Measurements from ENCODE around the gene IL17RA. TPM values are rescaled to one million over a fixed set of nuclear protein-coding genes. Genes with fewer than 3 reads are reported as not detected.

Gene IL17RA
- total RNA-seq, 1 experiment from 2014 or later: 11.7 TPM

DNA sequence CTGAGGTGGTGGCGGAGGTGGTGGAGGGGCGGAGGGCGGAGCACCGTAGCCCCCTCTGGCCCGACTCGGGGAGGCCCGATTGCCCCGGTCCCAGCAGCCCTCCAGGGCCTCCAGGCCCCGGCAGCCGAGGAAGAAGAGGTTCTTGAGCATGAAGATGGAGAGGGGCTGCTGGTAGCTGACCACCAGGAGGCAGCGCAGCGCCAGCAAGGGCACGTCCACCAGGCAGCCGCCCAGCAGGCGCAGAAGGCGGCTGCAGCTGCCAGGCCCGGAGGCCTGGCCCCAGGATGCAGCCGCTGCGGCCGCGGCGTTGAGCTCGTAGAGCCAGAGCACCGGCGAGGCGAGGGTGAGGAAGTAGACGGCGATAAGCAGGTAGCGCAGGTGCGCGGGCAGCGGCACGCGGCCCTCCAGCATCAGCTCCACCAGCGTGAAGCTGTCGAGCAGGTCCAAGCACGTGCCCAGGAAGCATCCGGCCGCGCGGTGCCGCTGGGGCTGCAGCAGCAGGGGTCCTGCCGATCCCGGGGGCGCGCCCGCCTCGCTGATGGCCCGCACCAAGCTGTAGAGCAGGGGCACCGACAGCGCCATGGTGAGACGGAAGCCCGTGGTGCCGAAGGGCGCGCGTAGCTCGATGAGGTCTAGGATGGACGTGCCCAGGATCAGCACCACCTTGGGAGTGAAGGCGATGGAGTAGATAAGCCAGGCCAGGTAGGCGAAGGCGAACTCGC, 34.8 kb downstream of the IL17RA start:
- Histone ChIP-seq H3K36me3 (ENCODE audit: control insufficient read depth, insufficient read depth, low read length) (no peaks in the 10 kb centered on the region), H3K4me3 (ENCODE audit: low read depth in 2 of 2, low read length in 2 of 2) (no peak overlapping the region), H3K4me1 (ENCODE audit: control insufficient read depth, insufficient read depth, low read length) (no peaks in the 10 kb centered on the region), H3K27ac (ENCODE audit: low read length) (no peak overlapping the region), H3K27me3 (ENCODE audit: control insufficient read depth, insufficient read depth, low read length) (no peaks in the 10 kb centered on the region), H3K9me3 (ENCODE audit: control insufficient read depth, insufficient read depth, low read depth, low read length) (no peaks in the 10 kb centered on the region)
- DNase-seq (ENCODE audit: low read depth, low spot score): no peak
- intact Hi-C loops (cut with micrococcal nuclease; ENCODE audit: unreplicated experiment): no loop called here
- TF ChIP-seq, protein P1, sequence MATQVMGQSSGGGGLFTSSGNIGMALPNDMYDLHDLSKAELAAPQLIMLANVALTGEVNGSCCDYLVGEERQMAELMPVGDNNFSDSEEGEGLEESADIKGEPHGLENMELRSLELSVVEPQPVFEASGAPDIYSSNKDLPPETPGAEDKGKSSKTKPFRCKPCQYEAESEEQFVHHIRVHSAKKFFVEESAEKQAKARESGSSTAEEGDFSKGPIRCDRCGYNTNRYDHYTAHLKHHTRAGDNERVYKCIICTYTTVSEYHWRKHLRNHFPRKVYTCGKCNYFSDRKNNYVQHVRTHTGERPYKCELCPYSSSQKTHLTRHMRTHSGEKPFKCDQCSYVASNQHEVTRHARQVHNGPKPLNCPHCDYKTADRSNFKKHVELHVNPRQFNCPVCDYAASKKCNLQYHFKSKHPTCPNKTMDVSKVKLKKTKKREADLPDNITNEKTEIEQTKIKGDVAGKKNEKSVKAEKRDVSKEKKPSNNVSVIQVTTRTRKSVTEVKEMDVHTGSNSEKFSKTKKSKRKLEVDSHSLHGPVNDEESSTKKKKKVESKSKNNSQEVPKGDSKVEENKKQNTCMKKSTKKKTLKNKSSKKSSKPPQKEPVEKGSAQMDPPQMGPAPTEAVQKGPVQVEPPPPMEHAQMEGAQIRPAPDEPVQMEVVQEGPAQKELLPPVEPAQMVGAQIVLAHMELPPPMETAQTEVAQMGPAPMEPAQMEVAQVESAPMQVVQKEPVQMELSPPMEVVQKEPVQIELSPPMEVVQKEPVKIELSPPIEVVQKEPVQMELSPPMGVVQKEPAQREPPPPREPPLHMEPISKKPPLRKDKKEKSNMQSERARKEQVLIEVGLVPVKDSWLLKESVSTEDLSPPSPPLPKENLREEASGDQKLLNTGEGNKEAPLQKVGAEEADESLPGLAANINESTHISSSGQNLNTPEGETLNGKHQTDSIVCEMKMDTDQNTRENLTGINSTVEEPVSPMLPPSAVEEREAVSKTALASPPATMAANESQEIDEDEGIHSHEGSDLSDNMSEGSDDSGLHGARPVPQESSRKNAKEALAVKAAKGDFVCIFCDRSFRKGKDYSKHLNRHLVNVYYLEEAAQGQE (IDR thresholded peaks at IDR 0.05; ENCODE audit: insufficient read depth in 1 of 2, low read depth in 2 of 2, low read length in 1 of 2): peak; percentile 27 to 71; a peak in 1 of 4 replicates
- TF ChIP-seq CTCF (IDR thresholded peaks at IDR 0.05): no peak; the same call in 1 of the 2 replicates
- no peak for TF ChIP-seq SIN3A (IDR thresholded peaks at IDR 0.05; ENCODE audit: borderline replicate concordance, insufficient read depth, low read depth, low read length)
- TF ChIP-seq TCF7L2 (IDR thresholded peaks at IDR 0.05; ENCODE audit: low read depth, low read length): no peak
- POLR2A ChIA-PET: no interaction called here
- BruUV-seq (replicated peaks): no TSS peak
- CTCF ChIA-PET: no interaction called here
- in situ Hi-C loops (cut with HindIII; ENCODE audit: low pct_unique_long_range_greater_than_20kb, low sequenced_read_pairs): no loop called here
- no peak for ATAC-seq

DNA sequence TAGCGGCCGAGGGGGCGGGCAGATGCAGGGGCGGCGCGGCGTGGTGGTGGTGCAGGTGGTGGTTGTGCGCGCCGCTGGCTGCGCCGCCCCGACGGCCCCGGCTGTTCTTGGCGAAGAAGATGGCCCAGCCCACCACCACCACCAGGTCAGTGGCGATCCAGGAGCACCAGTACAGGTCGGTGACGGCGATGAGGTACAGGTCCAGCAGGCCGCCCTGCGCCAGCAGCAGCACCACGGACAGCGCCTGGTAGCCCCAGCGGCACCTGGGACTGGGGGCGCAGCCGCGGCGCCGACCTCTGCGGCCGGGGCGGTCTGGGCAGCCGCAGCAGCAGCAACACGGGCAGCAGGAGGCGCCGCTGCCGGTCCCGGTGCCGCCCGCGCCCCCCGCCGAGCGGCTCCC, 35.5 kb downstream of the IL17RA start:
- DNase-seq (ENCODE audit: low read depth, low spot score) (no peak), ATAC-seq (peak; percentile 59)
- ChIA-PET POLR2A (no interaction called here), CTCF (no interaction called here)
- in situ Hi-C loops (cut with HindIII; ENCODE audit: low pct_unique_long_range_greater_than_20kb, low sequenced_read_pairs) (no loop called here), intact Hi-C loops (cut with micrococcal nuclease; ENCODE audit: unreplicated experiment) (no loop called here)
- no peaks in the 10 kb centered on the region for H3K4me1 ChIP-seq (ENCODE audit: control insufficient read depth, insufficient read depth, low read length)
- H3K9me3 ChIP-seq (ENCODE audit: control insufficient read depth, insufficient read depth, low read depth, low read length): no peaks in the 10 kb centered on the region
- no peak overlapping the region for H3K27ac ChIP-seq (ENCODE audit: low read length)
- H3K36me3 ChIP-seq (ENCODE audit: control insufficient read depth, insufficient read depth, low read length): no peaks in the 10 kb centered on the region
- H3K27me3 ChIP-seq (ENCODE audit: control insufficient read depth, insufficient read depth, low read length): no peaks in the 10 kb centered on the region
- no TSS peak for BruUV-seq (replicated peaks)
- peak overlapping the region in 1 of 2 experiments; percentile 42; a peak in 1 of 4 replicates for H3K4me3 ChIP-seq (ENCODE audit: low read depth in 2 of 2, low read length in 2 of 2)
- TF ChIP-seq POLR2AphosphoS5 (IDR thresholded peaks at IDR 0.05; ENCODE audit: low read depth, low read length): no peak
- no peak for TF ChIP-seq TCF7L2 (IDR thresholded peaks at IDR 0.05; ENCODE audit: low read depth, low read length)
- TF ChIP-seq, protein P1 (IDR thresholded peaks at IDR 0.05; ENCODE audit: insufficient read depth in 1 of 2, low read depth in 2 of 2, low read length in 1 of 2): peak; percentile 86 to 97
- TF ChIP-seq SIN3A (IDR thresholded peaks at IDR 0.05; ENCODE audit: borderline replicate concordance, insufficient read depth, low read depth, low read length): 0 out of 2 replicates have a peak, but pooled peaks have one; percentile 47

Measured in Panc1 (cell line).